ENCODE measurements around the gene LPAR2.

The LPAR2 gene

GRCh38 chr19:19592690-19593089, 35.3 kb downstream of the LPAR2 start:
- H3K27me3 ChIP-seq (ENCODE audit: control insufficient read depth, insufficient read depth, low read length), result no peaks in the 10 kb centered on the region
- H3K4me2 ChIP-seq (ENCODE audit: low read length), result no peak overlapping the region
- H3K36me3 ChIP-seq (ENCODE audit: control insufficient read depth, insufficient read depth, low read length), result no peaks in the 10 kb centered on the region
- no peaks in the 10 kb centered on the region for H3K79me2 ChIP-seq
- TF ChIP-seq CTCF (IDR thresholded peaks at IDR 0.05), result no peak
- H3K27ac ChIP-seq, result no peak overlapping the region
- no peak overlapping the region for H2AFZ ChIP-seq
- no peak overlapping the region for H3K4me3 ChIP-seq (ENCODE audit: low read depth, low read length)
- no peak overlapping the region for H3K9ac ChIP-seq
- no peaks in the 10 kb centered on the region for H3K4me1 ChIP-seq
- no peaks in the 10 kb centered on the region for H3K9me3 ChIP-seq (ENCODE audit: control insufficient read depth, low read length)

DNA sequence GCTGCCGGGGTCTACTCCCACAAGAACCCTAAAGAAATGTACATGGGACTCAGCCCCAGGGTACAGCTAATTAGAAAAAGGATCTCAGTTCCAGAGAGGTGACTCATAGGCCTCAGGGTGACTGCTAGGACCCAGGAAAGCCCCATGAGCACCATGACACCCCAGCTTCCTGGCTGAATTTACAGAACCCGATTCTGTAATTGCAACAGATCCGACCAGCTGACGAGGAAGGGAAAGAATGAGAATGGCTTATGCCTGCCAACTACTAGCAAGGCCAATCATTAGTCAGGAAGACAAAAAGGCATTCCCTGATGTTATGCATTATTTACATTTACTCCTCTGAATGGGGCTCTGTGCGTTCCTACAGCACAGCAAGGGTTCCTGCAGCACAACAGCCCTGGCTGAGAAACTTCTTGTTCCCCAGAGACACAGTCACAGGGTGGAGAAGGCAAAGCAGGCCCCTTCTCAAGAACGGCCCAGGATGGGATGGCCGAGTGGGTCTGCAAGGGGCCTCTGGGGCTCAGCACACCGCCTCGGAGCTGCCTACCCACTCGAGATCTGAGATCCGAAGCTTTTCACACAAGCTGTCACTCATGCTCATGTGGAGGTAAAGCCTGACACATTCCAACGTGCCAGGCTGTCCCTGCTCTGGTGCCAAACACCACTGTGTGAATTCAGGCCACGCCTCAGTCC, 36.7 kb downstream of the LPAR2 start:
- Histone ChIP-seq H3K27ac (no peak overlapping the region), H2AFZ (no peak overlapping the region), H3K4me3 (ENCODE audit: low read depth, low read length) (no peak overlapping the region), H3K9ac (no peak overlapping the region), H3K27me3 (ENCODE audit: control insufficient read depth, insufficient read depth, low read length) (no peaks in the 10 kb centered on the region), H3K9me3 (ENCODE audit: control insufficient read depth, low read length) (no peaks in the 10 kb centered on the region), H3K79me2 (no peaks in the 10 kb centered on the region), H3K4me1 (no peaks in the 10 kb centered on the region), H3K36me3 (ENCODE audit: control insufficient read depth, insufficient read depth, low read length) (no peaks in the 10 kb centered on the region), H3K4me2 (ENCODE audit: low read length) (no peak overlapping the region)
- no peak for TF ChIP-seq CTCF (IDR thresholded peaks at IDR 0.05)

- no peaks in the 10 kb centered on the region for H3K9me3 ChIP-seq (ENCODE audit: control insufficient read depth, low read length)
- no peak overlapping the region for H3K4me2 ChIP-seq (ENCODE audit: low read length)
- H3K27me3 ChIP-seq (ENCODE audit: control insufficient read depth, insufficient read depth, low read length), result no peaks in the 10 kb centered on the region
- TF ChIP-seq CTCF (IDR thresholded peaks at IDR 0.05), result no peak
- no peaks in the 10 kb centered on the region for H3K4me1 ChIP-seq
- no peak overlapping the region for H3K4me3 ChIP-seq (ENCODE audit: low read depth, low read length)
- H3K79me2 ChIP-seq, result no peaks in the 10 kb centered on the region
- H3K36me3 ChIP-seq (ENCODE audit: control insufficient read depth, insufficient read depth, low read length), result no peaks in the 10 kb centered on the region
- H3K27ac ChIP-seq, result no peak overlapping the region
- H3K9ac ChIP-seq, result no peak overlapping the region
- no peak overlapping the region for H2AFZ ChIP-seq
These were observed 39.5 kb downstream of the LPAR2 start for GRCh38 chr19:19588546-19588945.

DNA sequence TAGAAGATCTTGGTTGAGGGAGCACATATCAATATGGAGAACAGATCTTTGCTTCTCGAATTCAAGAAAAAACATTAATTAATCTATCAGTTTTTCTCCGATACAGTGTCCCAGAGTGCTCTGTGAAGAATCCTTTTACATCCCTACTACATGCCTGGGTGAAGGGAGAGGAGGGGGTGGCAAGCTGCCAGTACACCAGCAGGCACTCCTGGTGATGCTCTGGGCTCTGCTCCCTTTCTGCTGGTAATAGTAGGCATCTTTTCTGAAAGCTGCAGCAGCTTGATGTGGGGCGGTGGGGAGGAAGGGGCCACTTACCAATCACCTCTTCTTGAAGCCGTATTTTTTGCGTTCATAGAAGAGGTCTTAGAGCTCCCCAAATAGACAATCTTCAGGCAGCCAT, 40.2 kb downstream of the LPAR2 start:
- Histone ChIP-seq H3K4me3 (ENCODE audit: low read depth, low read length) (no peak overlapping the region), H3K27me3 (ENCODE audit: control insufficient read depth, insufficient read depth, low read length) (no peaks in the 10 kb centered on the region), H3K27ac (no peak overlapping the region), H3K4me1 (no peaks in the 10 kb centered on the region), H3K79me2 (no peaks in the 10 kb centered on the region), H3K9me3 (ENCODE audit: control insufficient read depth, low read length) (no peaks in the 10 kb centered on the region), H2AFZ (no peak overlapping the region), H3K4me2 (ENCODE audit: low read length) (no peak overlapping the region), H3K36me3 (ENCODE audit: control insufficient read depth, insufficient read depth, low read length) (no peaks in the 10 kb centered on the region), H3K9ac (no peak overlapping the region)
- TF ChIP-seq CTCF (IDR thresholded peaks at IDR 0.05), result no peak

DNA sequence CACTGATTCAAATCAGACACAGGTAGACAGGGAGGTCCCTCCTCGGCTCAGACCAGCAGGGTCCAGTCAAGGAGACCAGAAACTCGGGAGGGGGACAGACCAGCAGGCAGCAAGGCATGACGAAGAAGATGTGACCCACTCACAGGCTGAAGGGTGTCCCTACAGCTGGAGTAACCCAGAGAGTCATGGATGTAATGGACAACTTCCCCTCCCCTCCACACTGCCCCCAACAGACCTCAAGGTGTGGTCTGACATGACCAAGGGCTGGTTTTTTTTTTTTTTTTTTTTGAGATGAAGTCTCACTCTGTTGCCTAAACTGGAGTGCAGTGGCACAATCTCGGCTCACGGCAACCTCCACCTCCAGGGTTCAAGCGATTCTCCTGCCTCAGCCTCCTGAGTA, 43.7 kb downstream of the LPAR2 start:
- no peak overlapping the region for H3K9ac ChIP-seq

More for the DNA sequence above, 43.7 kb downstream of the LPAR2 start:
- H3K27me3 ChIP-seq (ENCODE audit: control insufficient read depth, insufficient read depth, low read length), result no peaks in the 10 kb centered on the region
- H3K4me3 ChIP-seq (ENCODE audit: low read depth, low read length), result no peak overlapping the region
- H3K9me3 ChIP-seq (ENCODE audit: control insufficient read depth, low read length), result no peaks in the 10 kb centered on the region
- H3K79me2 ChIP-seq, result no peaks in the 10 kb centered on the region
- no peaks in the 10 kb centered on the region for H3K36me3 ChIP-seq (ENCODE audit: control insufficient read depth, insufficient read depth, low read length)
- H3K4me2 ChIP-seq (ENCODE audit: low read length), result no peak overlapping the region
- H2AFZ ChIP-seq, result no peak overlapping the region
- H3K27ac ChIP-seq, result no peak overlapping the region
- TF ChIP-seq CTCF (IDR thresholded peaks at IDR 0.05), result no peak
- H3K4me1 ChIP-seq, result no peaks in the 10 kb centered on the region
